Activated effector memory CD4-positive, alpha-beta T cell treated with Interleukin-2 at 50 U/mL for 16 hours (primary cell): ENCODE measurements around the gene BMP6.

ENCODE experiments used
- DNase-seq: peaks from one replicate; pipeline ENCODE4 v3.0.0-alpha.2; 2020

BMP6 gene

GRCh38 chr6:7720346-7720745 is 5.6 kb upstream of the BMP6 start:
- no peak for DNase-seq

GRCh38 chr6:7721649-7722048 is 4.2 kb upstream of the BMP6 start:
- no peak for DNase-seq

GRCh38 chr6:7723041-7723447 is 2.9 kb upstream of the BMP6 start:
- DNase-seq, result peak; percentile 15

GRCh38 chr6:7723554-7723953 is 2.3 kb upstream of the BMP6 start:
- DNase-seq, result no peak

GRCh38 chr6:7725412-7725811 is 487 bp upstream of the BMP6 start:
- no peak for DNase-seq

- no peak for DNase-seq
Measured at GRCh38 chr6:7726416-7727085, 652 bp downstream of the BMP6 start.

GRCh38 chr6:7727086-7727945 is 1.4 kb downstream of the BMP6 start:
- no peak for DNase-seq

GRCh38 chr6:7727946-7728854 is 2.3 kb downstream of the BMP6 start:
- no peak for DNase-seq

GRCh38 chr6:7728855-7729590 is 3.1 kb downstream of the BMP6 start:
- DNase-seq, result no peak

- no peak for DNase-seq
Measured at GRCh38 chr6:7730001-7730783, 4.3 kb downstream of the BMP6 start.

GRCh38 chr6:7730784-7731227 is 4.9 kb downstream of the BMP6 start:
- no peak for DNase-seq

- no peak for DNase-seq
Measured at GRCh38 chr6:7731294-7731693, 5.4 kb downstream of the BMP6 start.

- DNase-seq, result no peak
Measured at GRCh38 chr6:7732228-7732627, 6.3 kb downstream of the BMP6 start.

- DNase-seq, result no peak
Measured at GRCh38 chr6:7734707-7735383, 8.9 kb downstream of the BMP6 start.

- no peak for DNase-seq
Measured at GRCh38 chr6:7737106-7737505, 11.2 kb downstream of the BMP6 start.

GRCh38 chr6:7737867-7738266 is 12.0 kb downstream of the BMP6 start:
- no peak for DNase-seq

- no peak for DNase-seq
Measured at GRCh38 chr6:7742223-7742785, 16.4 kb downstream of the BMP6 start.

- no peak for DNase-seq
Measured at GRCh38 chr6:7745942-7746341, 20.0 kb downstream of the BMP6 start.

- no peak for DNase-seq
Measured at GRCh38 chr6:7747016-7747415, 21.1 kb downstream of the BMP6 start.

GRCh38 chr6:7747433-7747832 is 21.5 kb downstream of the BMP6 start:
- DNase-seq, result no peak
